HepG2 (cell line): Measurements from ENCODE around the gene GDAP1L1. TPM values are rescaled to one million over a fixed set of nuclear protein-coding genes. Genes with fewer than 3 reads are reported as not detected.

ENCODE experiments used
- GPN1 ChIP-seq: sonication (generic); formaldehyde crosslinking; IDR thresholded peaks from 2 replicates; pipeline ENCODE4 v1.5.1; 2020; ENCODE audit warnings: missing genetic modification reagents, borderline replicate concordance
- HNRNPK ChIP-seq: fragments of 200-400 bp; formaldehyde crosslinking; IDR thresholded peaks from 2 replicates; pipeline ENCODE4 v1.6.1; 2018; ENCODE audit warnings: low read length, low read depth, moderate library complexity, mild to moderate bottlenecking; ENCODE audit not compliant: poor library complexity, severe bottlenecking
- KAT8 ChIP-seq: IDR thresholded peaks from 2 replicates; pipeline ENCODE4 v1.6.1; 2016; ENCODE audit warnings: missing genetic modification reagents, missing compliant biosample characterization
- MAFK ChIP-seq, 2 experiments: IDR thresholded peaks in 1 of 2; conservative IDR thresholded peaks in 1 of 2; 2 replicates each; pipeline ENCODE4 v1.6.1; 2011; ENCODE audit warnings: improper control_type of control experiment in 2 of 2, low read length in 2 of 2
- PHB2 ChIP-seq: fragments of 450-650 bp; IDR thresholded peaks from 2 replicates; pipeline ENCODE4 v1.6.1; 2018; ENCODE audit not compliant: partially characterized antibody
- ZFP41 ChIP-seq: sonication (generic); formaldehyde crosslinking; IDR thresholded peaks from 2 replicates; pipeline ENCODE4 v1.4.0; 2020; ENCODE audit warnings: mild to moderate bottlenecking, missing genetic modification reagents, borderline replicate concordance
- ZKSCAN1 ChIP-seq: fragments of 150-350 bp; IDR thresholded peaks from 2 replicates; pipeline ENCODE4 v1.6.1; 2014; ENCODE audit warnings: low read length
- ZNF121 ChIP-seq: sonication (generic); formaldehyde crosslinking; IDR thresholded peaks from 2 replicates; pipeline ENCODE4 v1.5.0; 2020; ENCODE audit warnings: mild to moderate bottlenecking, missing genetic modification reagents
- ZNF274 ChIP-seq: sonication (generic); formaldehyde crosslinking; IDR thresholded peaks from 2 replicates; pipeline ENCODE4 v1.5.1; 2020; ENCODE audit warnings: mild to moderate bottlenecking, missing genetic modification reagents
- ZNF616 ChIP-seq: sonication (generic); formaldehyde crosslinking; IDR thresholded peaks from 2 replicates; pipeline ENCODE4 v1.5.0; 2020; ENCODE audit warnings: low read depth, mild to moderate bottlenecking, missing genetic modification reagents
- ZNF724P ChIP-seq: sonication (generic); formaldehyde crosslinking; IDR thresholded peaks from 2 replicates; pipeline ENCODE4 v1.8.0; 2022; ENCODE audit warnings: missing genetic modification reagents, borderline replicate concordance
- ZNF737 ChIP-seq: sonication (generic); formaldehyde crosslinking; IDR thresholded peaks from 2 replicates; pipeline ENCODE4 v1.5.0; 2020; ENCODE audit warnings: missing genetic modification reagents, mild to moderate bottlenecking, borderline replicate concordance
- polyA plus RNA-seq, 8 experiments: library from polyadenylated mRNA; depleted of rRNA in 3 of 8; stranded (reverse) in 7 of 8; unstranded in 1 of 8; fragments of >200 nt; fragmentation: Illumina TruSeq in 4 of 8; extraction: Trizol in 4 of 8; gene quantifications; 2 replicates each; pipeline versions ENCODE4 v1.2.1 to v1.2.3, GENCODE V29; 2011 to 2016; ENCODE audit warnings: low read depth in 4 of 8, missing spikeins in 1 of 8, mixed read lengths in 1 of 8; ENCODE audit not compliant: insufficient read depth in 1 of 8
- total RNA-seq, 5 experiments: library from RNA; depleted of rRNA; stranded (reverse); fragments of >200 nt; fragmentation: Illumina TruSeq; extraction: Trizol; gene quantifications; 2 replicates each; pipeline ENCODE4 v1.2.3, GENCODE V29; 2016; ENCODE audit warnings: low read depth in 1 of 5
- TF ChIP-seq, protein P1 (sequence below), 2 experiments: sonication (generic) in 1 of 2; formaldehyde crosslinking in 1 of 2; IDR thresholded peaks; 2 replicates each; pipeline versions ENCODE4 v1.4.0 to v1.6.1; 2016 to 2020; ENCODE audit warnings: borderline replicate concordance in 1 of 2, low read depth in 1 of 2, mild to moderate bottlenecking in 1 of 2, missing genetic modification reagents in 1 of 2
- TF ChIP-seq, protein P2 (sequence below): sonication (generic); formaldehyde crosslinking; IDR thresholded peaks from 2 replicates; pipeline ENCODE4 v1.8.0; 2022; ENCODE audit warnings: mild to moderate bottlenecking, missing genetic modification reagents, moderate library complexity
- TF ChIP-seq, protein P3 (sequence below): sonication (generic); formaldehyde crosslinking; IDR thresholded peaks from 2 replicates; pipeline ENCODE4 v1.5.1; 2020; ENCODE audit warnings: missing genetic modification reagents, mild to moderate bottlenecking, borderline replicate concordance

The GDAP1L1 gene
- total and polyA plus RNA-seq, 2 of the 13 experiments (the other 11 are each of a cell fraction or from before 2014, with no cell fraction given), result 0.04 TPM; not detected in 1

DNA sequence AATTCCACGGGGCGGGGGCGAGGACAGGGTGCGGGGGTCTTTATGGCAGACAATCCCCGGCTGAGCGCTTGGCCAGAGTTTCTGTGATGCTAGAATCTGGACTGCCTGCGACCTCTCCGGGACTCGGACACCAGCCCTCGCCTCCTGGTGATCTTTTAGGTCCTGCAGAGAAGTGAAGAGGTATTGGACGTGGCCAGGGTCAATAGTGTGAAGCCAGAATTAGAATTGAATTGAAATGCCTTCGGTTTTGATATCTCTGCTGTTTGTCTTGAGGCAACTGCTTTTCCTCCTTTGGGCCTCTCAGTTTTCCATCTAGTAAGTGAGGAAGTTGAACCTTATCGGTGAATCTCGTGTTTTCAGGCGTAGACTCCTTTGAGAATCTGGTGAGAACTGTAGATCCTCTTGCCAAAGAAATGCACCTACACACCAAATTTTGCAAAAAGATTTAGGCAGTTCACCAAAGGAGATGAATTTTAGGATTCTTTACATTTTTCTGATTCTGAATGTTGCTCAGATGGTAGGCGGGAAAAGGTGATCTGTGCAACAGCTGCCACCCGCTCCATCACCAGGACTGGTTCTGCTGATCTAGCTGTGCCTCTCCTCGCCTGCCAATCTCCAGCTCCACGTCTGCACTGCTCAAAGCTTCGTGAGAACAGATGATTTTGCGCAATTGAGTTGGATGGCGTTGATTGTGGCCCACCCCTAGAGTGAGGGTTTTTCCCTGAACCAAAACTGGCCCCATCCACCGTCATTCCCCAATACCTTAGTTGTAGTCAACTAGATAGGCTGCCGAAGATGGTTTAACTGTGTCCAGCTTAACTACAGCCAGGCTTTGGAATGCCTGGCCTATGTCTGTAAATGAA lies 35.7 kb upstream of the GDAP1L1 start (continued):
- TF ChIP-seq, protein P1, sequence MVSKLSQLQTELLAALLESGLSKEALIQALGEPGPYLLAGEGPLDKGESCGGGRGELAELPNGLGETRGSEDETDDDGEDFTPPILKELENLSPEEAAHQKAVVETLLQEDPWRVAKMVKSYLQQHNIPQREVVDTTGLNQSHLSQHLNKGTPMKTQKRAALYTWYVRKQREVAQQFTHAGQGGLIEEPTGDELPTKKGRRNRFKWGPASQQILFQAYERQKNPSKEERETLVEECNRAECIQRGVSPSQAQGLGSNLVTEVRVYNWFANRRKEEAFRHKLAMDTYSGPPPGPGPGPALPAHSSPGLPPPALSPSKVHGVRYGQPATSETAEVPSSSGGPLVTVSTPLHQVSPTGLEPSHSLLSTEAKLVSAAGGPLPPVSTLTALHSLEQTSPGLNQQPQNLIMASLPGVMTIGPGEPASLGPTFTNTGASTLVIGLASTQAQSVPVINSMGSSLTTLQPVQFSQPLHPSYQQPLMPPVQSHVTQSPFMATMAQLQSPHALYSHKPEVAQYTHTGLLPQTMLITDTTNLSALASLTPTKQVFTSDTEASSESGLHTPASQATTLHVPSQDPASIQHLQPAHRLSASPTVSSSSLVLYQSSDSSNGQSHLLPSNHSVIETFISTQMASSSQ (IDR thresholded peaks at IDR 0.05; ENCODE audit: low read depth), result no peak
- TF ChIP-seq, protein P1 (CRISPR knock-in tag; IDR thresholded peaks at IDR 0.05; ENCODE audit: borderline replicate concordance), result no peak; the same call in 1 of the 2 replicates
- TF ChIP-seq ZNF616 (CRISPR knock-in tag), result no peak; the same call in 1 of the 2 replicates
- TF ChIP-seq ZNF121 (CRISPR knock-in tag), result no peak
- TF ChIP-seq, protein P2, sequence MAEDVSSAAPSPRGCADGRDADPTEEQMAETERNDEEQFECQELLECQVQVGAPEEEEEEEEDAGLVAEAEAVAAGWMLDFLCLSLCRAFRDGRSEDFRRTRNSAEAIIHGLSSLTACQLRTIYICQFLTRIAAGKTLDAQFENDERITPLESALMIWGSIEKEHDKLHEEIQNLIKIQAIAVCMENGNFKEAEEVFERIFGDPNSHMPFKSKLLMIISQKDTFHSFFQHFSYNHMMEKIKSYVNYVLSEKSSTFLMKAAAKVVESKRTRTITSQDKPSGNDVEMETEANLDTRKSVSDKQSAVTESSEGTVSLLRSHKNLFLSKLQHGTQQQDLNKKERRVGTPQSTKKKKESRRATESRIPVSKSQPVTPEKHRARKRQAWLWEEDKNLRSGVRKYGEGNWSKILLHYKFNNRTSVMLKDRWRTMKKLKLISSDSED (CRISPR knock-in tag), result no peak
- no peak for TF ChIP-seq KAT8
- TF ChIP-seq ZNF724P, result peak; percentile 51; the same call in 1 of the 2 replicates
- TF ChIP-seq ZNF737 (CRISPR knock-in tag), result no peak
- TF ChIP-seq ZKSCAN1, result no peak
- no peak for TF ChIP-seq GPN1 (CRISPR knock-in tag)
- TF ChIP-seq, protein P3, sequence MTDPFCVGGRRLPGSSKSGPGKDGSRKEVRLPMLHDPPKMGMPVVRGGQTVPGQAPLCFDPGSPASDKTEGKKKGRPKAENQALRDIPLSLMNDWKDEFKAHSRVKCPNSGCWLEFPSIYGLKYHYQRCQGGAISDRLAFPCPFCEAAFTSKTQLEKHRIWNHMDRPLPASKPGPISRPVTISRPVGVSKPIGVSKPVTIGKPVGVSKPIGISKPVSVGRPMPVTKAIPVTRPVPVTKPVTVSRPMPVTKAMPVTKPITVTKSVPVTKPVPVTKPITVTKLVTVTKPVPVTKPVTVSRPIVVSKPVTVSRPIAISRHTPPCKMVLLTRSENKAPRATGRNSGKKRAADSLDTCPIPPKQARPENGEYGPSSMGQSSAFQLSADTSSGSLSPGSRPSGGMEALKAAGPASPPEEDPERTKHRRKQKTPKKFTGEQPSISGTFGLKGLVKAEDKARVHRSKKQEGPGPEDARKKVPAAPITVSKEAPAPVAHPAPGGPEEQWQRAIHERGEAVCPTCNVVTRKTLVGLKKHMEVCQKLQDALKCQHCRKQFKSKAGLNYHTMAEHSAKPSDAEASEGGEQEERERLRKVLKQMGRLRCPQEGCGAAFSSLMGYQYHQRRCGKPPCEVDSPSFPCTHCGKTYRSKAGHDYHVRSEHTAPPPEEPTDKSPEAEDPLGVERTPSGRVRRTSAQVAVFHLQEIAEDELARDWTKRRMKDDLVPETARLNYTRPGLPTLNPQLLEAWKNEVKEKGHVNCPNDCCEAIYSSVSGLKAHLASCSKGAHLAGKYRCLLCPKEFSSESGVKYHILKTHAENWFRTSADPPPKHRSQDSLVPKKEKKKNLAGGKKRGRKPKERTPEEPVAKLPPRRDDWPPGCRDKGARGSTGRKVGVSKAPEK (CRISPR knock-in tag), result peak; percentile 84; the same call in 1 of the 2 replicates
- no peak for TF ChIP-seq PHB2
- TF ChIP-seq HNRNPK, result no peak
- TF ChIP-seq ZFP41 (CRISPR knock-in tag), result no peak
- peak in 1 of 2 experiments; percentile 12; a peak in 2 of 4 replicates for TF ChIP-seq MAFK (conservative IDR thresholded peaks at IDR 0.05 in 1 of 2, IDR thresholded peaks at IDR 0.05 in 1 of 2; ENCODE audit: low read length in 2 of 2)
- TF ChIP-seq ZNF274, result no peak
